NCI-H2196 (cell line): ENCODE data around the gene RAPGEFL1.
A peak's percentile ranks its signal among the peaks of the same experiment; 100 is the strongest.
"Not testable (repeated sequence)": the region's sequence is repeated elsewhere in the genome, so short reads cannot be mapped to it uniquely, and the experiment has no call there.

Experiments used
- DNase-seq: peaks from one replicate; lab custom pipeline; 2025; ENCODE audit not compliant: unreplicated experiment; lab: John Stamatoyannopoulos, UW

The RAPGEFL1 gene

GRCh38 chr17:40173091-40173777 lies 4.0 kb upstream of the RAPGEFL1 start:
- no peak for DNase-seq

- DNase-seq: no peak
Measured at GRCh38 chr17:40173778-40174135, 3.5 kb upstream of the RAPGEFL1 start.

GRCh38 chr17:40174514-40174913 lies 2.8 kb upstream of the RAPGEFL1 start:
- no peak for DNase-seq

GRCh38 chr17:40175928-40176753 lies 1.1 kb upstream of the RAPGEFL1 start:
- DNase-seq: peak; percentile 12

GRCh38 chr17:40176754-40177110 lies 538 bp upstream of the RAPGEFL1 start:
- DNase-seq: peak; percentile 40

GRCh38 chr17:40178021-40178601 lies 841 bp downstream of the RAPGEFL1 start:
- DNase-seq: no peak

GRCh38 chr17:40178660-40179059 lies 1.4 kb downstream of the RAPGEFL1 start:
- DNase-seq: no peak

- DNase-seq: no peak
Measured at GRCh38 chr17:40179923-40180659, 2.8 kb downstream of the RAPGEFL1 start.

- no peak for DNase-seq
Measured at GRCh38 chr17:40180694-40181093, 3.4 kb downstream of the RAPGEFL1 start.

- no peak for DNase-seq
Measured at GRCh38 chr17:40181205-40181604, 3.9 kb downstream of the RAPGEFL1 start.

GRCh38 chr17:40182606-40183005 lies 5.3 kb downstream of the RAPGEFL1 start:
- DNase-seq: no peak

- DNase-seq: no peak
Measured at GRCh38 chr17:40187238-40187637, 10.0 kb downstream of the RAPGEFL1 start.

- no peak for DNase-seq
Measured at GRCh38 chr17:40188694-40189093, 11.4 kb downstream of the RAPGEFL1 start.

- no peak for DNase-seq
Measured at GRCh38 chr17:40190197-40191021, 13.1 kb downstream of the RAPGEFL1 start.

GRCh38 chr17:40191237-40192208 lies 14.3 kb downstream of the RAPGEFL1 start:
- DNase-seq: peak; percentile 59

- DNase-seq: no peak
Measured at GRCh38 chr17:40192961-40193360, 15.7 kb downstream of the RAPGEFL1 start.

GRCh38 chr17:40194821-40195220 lies 17.6 kb downstream of the RAPGEFL1 start:
- DNase-seq: no peak

GRCh38 chr17:40197550-40197949 lies 20.3 kb downstream of the RAPGEFL1 start:
- DNase-seq: no peak

- not testable (repeated sequence) for DNase-seq
Measured at GRCh38 chr17:40197965-40198456, 20.7 kb downstream of the RAPGEFL1 start.
